HFFc6 (cell line): Measurements from ENCODE around the gene GOLGA8J. TPM values are rescaled to one million over a fixed set of nuclear protein-coding genes. Genes with fewer than 3 reads are reported as not detected.
"Not testable (repeated sequence)": the region's sequence is repeated elsewhere in the genome, so short reads cannot be mapped to it uniquely, and the experiment has no call there.

Experiments used
- DNase-seq: peaks from one replicate; pipeline ENCODE4 v3.0.0-alpha.2; 2018
- H3K27ac Mint-ChIP-seq: 2 replicates; pipeline ENCODE4 v1.8.0; 2020; ENCODE audit warnings: mild to moderate bottlenecking, mixed read lengths
- H3K27me3 Mint-ChIP-seq: 2 replicates; pipeline ENCODE4 v1.8.0; 2021; ENCODE audit warnings: mild to moderate bottlenecking, moderate library complexity, mixed read lengths; ENCODE audit not compliant: insufficient read depth
- H3K36me3 Mint-ChIP-seq: 2 replicates; pipeline ENCODE4 v1.8.0; 2021; ENCODE audit warnings: low read depth, mixed read lengths
- H3K4me1 Mint-ChIP-seq: 2 replicates; pipeline ENCODE4 v1.8.0; 2020; ENCODE audit warnings: low read depth, mixed read lengths
- H3K4me3 Mint-ChIP-seq: 2 replicates; pipeline ENCODE4 v1.8.0; 2020; ENCODE audit warnings: mild to moderate bottlenecking, moderate library complexity, mixed read lengths
- H3K9me3 Mint-ChIP-seq: 2 replicates; pipeline ENCODE4 v1.8.0; 2020; ENCODE audit warnings: mild to moderate bottlenecking, mixed read lengths
- long read RNA-seq: library from polyadenylated mRNA; unstranded; transcript quantifications from one replicate; pipeline ENCODE4 v2.0.0, GENCODE V29; 2019
- total RNA-seq, 6 experiments: library from RNA; stranded (reverse); fragmentation: NEBNext Ultra II Directional; extraction: Animal tissue kit (Norgen Biotek cat#: 25700); gene quantifications; 2 replicates in 1 of 6; 3 replicates in 5 of 6; pipeline ENCODE4 v1.2.3, GENCODE V29; 2021
- TF ChIP-seq, protein P1 (sequence below): fragments of 200-600 bp; sonication (generic); IDR thresholded peaks from 2 replicates; pipeline ENCODE4 v1.5.0; 2021; ENCODE audit warnings: antibody characterized with exemption, mild to moderate bottlenecking

GOLGA8J gene
- not detected for total RNA-seq
- long read RNA-seq, result 0 reads

GRCh38 chr15:30082655-30083054 is at the start of gene GOLGA8J:
GOLGA8J (plus strand) TSS chr15:30082955; CDS start chr15:30083053, 98 bp downstream.
- H3K27me3 Mint-ChIP-seq, H3K4me1 Mint-ChIP-seq, DNase-seq, H3K9me3 Mint-ChIP-seq, H3K36me3 Mint-ChIP-seq, H3K27ac Mint-ChIP-seq, H3K4me3 Mint-ChIP-seq: not testable (repeated sequence)

DNA sequence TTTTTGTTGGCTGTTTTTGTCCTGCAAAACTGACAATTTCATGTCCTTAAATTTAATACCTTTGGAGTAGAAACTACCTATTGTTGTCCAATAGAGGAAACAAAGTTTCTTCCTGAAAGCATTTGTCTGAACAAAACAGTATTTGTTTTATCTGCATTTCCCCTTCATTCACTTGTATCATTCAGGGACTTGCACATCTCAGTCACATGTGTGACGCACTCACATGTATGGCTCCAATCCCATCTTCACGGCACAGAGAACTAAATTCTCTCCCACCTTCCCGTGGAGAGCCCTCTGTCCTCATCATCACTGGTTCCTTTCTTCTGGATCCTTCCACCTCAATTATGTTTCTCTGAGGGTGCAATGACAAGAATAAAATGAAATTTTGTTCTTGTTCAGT is 49.5 kb upstream of the GOLGA8J start:
- Mint-ChIP-seq H3K27me3 (peaks cover 14% of the 10 kb centered on the region), H3K9me3 (peaks cover 4% of the 10 kb centered on the region; the same call in 1 of the 2 replicates), H3K27ac (no peak overlapping the region)

GRCh38 chr15:30033763-30034162 is 49.0 kb upstream of the GOLGA8J start:
- DNase-seq, result no peak
- Mint-ChIP-seq H3K4me1 (no peaks in the 10 kb centered on the region), H3K36me3 (no peaks in the 10 kb centered on the region), H3K27me3 (peaks cover 14% of the 10 kb centered on the region), H3K9me3 (peaks cover 4% of the 10 kb centered on the region; the same call in 1 of the 2 replicates), H3K27ac (no peak overlapping the region), H3K4me3 (no peak overlapping the region)
- TF ChIP-seq, protein P1, sequence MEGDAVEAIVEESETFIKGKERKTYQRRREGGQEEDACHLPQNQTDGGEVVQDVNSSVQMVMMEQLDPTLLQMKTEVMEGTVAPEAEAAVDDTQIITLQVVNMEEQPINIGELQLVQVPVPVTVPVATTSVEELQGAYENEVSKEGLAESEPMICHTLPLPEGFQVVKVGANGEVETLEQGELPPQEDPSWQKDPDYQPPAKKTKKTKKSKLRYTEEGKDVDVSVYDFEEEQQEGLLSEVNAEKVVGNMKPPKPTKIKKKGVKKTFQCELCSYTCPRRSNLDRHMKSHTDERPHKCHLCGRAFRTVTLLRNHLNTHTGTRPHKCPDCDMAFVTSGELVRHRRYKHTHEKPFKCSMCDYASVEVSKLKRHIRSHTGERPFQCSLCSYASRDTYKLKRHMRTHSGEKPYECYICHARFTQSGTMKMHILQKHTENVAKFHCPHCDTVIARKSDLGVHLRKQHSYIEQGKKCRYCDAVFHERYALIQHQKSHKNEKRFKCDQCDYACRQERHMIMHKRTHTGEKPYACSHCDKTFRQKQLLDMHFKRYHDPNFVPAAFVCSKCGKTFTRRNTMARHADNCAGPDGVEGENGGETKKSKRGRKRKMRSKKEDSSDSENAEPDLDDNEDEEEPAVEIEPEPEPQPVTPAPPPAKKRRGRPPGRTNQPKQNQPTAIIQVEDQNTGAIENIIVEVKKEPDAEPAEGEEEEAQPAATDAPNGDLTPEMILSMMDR, result no peak

More for the DNA sequence above, 49.5 kb upstream of the GOLGA8J start:
- H3K4me3 Mint-ChIP-seq, result no peak overlapping the region
- H3K4me1 Mint-ChIP-seq, result no peaks in the 10 kb centered on the region
- no peaks in the 10 kb centered on the region for H3K36me3 Mint-ChIP-seq
- DNase-seq, result no peak
- TF ChIP-seq, protein P1, result no peak

- H3K27me3 Mint-ChIP-seq, result peaks cover 14% of the 10 kb centered on the region
Measured at GRCh38 chr15:30036036-30036703, 46.6 kb upstream of the GOLGA8J start.

GRCh38 chr15:30038667-30039523 is 43.9 kb upstream of the GOLGA8J start:
- Mint-ChIP-seq H3K36me3 (no peaks in the 10 kb centered on the region), H3K27me3 (peaks cover 8% of the 10 kb centered on the region), H3K9me3 (no peaks in the 10 kb centered on the region), H3K27ac (no peak overlapping the region), H3K4me1 (no peaks in the 10 kb centered on the region), H3K4me3 (no peak overlapping the region)
- TF ChIP-seq, protein P1, result no peak
- DNase-seq, result no peak

More at GRCh38 chr15:30036036-30036703, 46.6 kb upstream of the GOLGA8J start:
- H3K9me3 Mint-ChIP-seq, result no peaks in the 10 kb centered on the region
- H3K4me3 Mint-ChIP-seq, result no peak overlapping the region
- H3K36me3 Mint-ChIP-seq, result no peaks in the 10 kb centered on the region
- TF ChIP-seq, protein P1, result no peak
- H3K27ac Mint-ChIP-seq, result no peak overlapping the region
- H3K4me1 Mint-ChIP-seq, result no peaks in the 10 kb centered on the region
- DNase-seq, result no peak

- H3K27ac Mint-ChIP-seq, result no peak overlapping the region
- H3K4me1 Mint-ChIP-seq, result no peaks in the 10 kb centered on the region
- no peak overlapping the region for H3K4me3 Mint-ChIP-seq
- no peaks in the 10 kb centered on the region for H3K36me3 Mint-ChIP-seq
- no peaks in the 10 kb centered on the region for H3K9me3 Mint-ChIP-seq
- DNase-seq, result no peak
- H3K27me3 Mint-ChIP-seq, result peaks cover 6% of the 10 kb centered on the region
- TF ChIP-seq, protein P1, result no peak
Measured at GRCh38 chr15:30041868-30042267, 40.9 kb upstream of the GOLGA8J start.
